ENCODE data around the gene DNAH2. TPM values are rescaled to one million over a fixed set of nuclear protein-coding genes. Genes with fewer than 3 reads are reported as not detected.

DNAH2 gene
- total and polyA plus RNA-seq, 2 of the 8 experiments (the other 6 are each of a cell fraction or from before 2014, with no cell fraction given), result 0.13 to 0.18 TPM

GRCh38 chr17:7792611-7793010 lies 75.1 kb downstream of the DNAH2 start:
- Histone ChIP-seq H3K9me3 (ENCODE audit: insufficient read depth in 2 of 2, low read depth in 1 of 2, low read length in 1 of 2) (no peaks in the 10 kb centered on the region), H3K4me1 (replicated peaks in 1 of 4; ENCODE audit: control insufficient read depth in 3 of 4, insufficient read depth in 4 of 4, low read length in 3 of 4) (peaks cover 0 to 5% (median 0%) of the 10 kb centered on the region in 4 experiments; a peak in 1 of 7 replicates), H2BK5ac (ENCODE audit: low read depth, low read length) (no peak overlapping the region), H3K18ac (ENCODE audit: extremely low read depth, low read length) (no peak overlapping the region), H3K27ac (ENCODE audit: low read depth, low read length) (no peak overlapping the region), H2BK20ac (ENCODE audit: low read length) (no peak overlapping the region), H4K5ac (ENCODE audit: insufficient read length, low read depth, low read length) (no peak overlapping the region), H4K20me1 (replicated peaks in 1 of 2; ENCODE audit: control insufficient read depth in 1 of 2, insufficient read depth in 2 of 2, low read length in 2 of 2) (no peaks in the 10 kb centered on the region), H3K14ac (ENCODE audit: insufficient read length) (no peak overlapping the region), H3K56ac (replicated peaks; ENCODE audit: insufficient read length, low read depth, low read length) (no peak overlapping the region), H3K4ac (replicated peaks; ENCODE audit: insufficient read length, low read depth, low read length) (no peak overlapping the region), H2AK5ac (ENCODE audit: low read depth, low read length) (no peak overlapping the region), H3K27me3 (replicated peaks in 1 of 4; ENCODE audit: control insufficient read depth in 3 of 4, extremely low read depth in 1 of 4, insufficient read depth in 3 of 4, low read length in 3 of 4) (peaks cover 0 to 4% (median under 1%) of the 10 kb centered on the region in 4 experiments; a peak in 2 of 7 replicates), H2BK12ac (ENCODE audit: low read depth, low read length) (no peak overlapping the region), H3K36me3 (ENCODE audit: control insufficient read depth in 2 of 4, insufficient read depth in 4 of 4, low read length in 3 of 4) (no peaks in the 10 kb centered on the region), H3K23ac (ENCODE audit: insufficient read length) (no peak overlapping the region), H3K4me3 (ENCODE audit: extremely low read depth in 1 of 4, insufficient read depth in 2 of 4, low read depth in 3 of 4, low read length in 4 of 4) (no peak overlapping the region), H3K9ac (replicated peaks in 1 of 4; ENCODE audit: extremely low read depth in 1 of 4, low read depth in 3 of 4, low read length in 3 of 4) (no peak overlapping the region), H3K23me2 (ENCODE audit: low read depth, low read length) (no peaks in the 10 kb centered on the region), H3K4me2 (ENCODE audit: insufficient read depth in 1 of 2, low read depth in 2 of 2, low read length in 2 of 2) (no peak overlapping the region), H2BK120ac (replicated peaks; ENCODE audit: low read depth, low read length) (no peak overlapping the region), H4K91ac (replicated peaks; ENCODE audit: insufficient read length, low read length) (no peak overlapping the region), H3K79me2 (ENCODE audit: control insufficient read depth in 1 of 2, insufficient read depth in 2 of 2, low read length in 2 of 2) (no peaks in the 10 kb centered on the region), H2AFZ (ENCODE audit: low read length) (no peak overlapping the region), H4K8ac (ENCODE audit: extremely low read depth, insufficient read depth, low read length) (no peak overlapping the region), H3K79me1 (ENCODE audit: low read depth, low read length) (no peaks in the 10 kb centered on the region), H2BK15ac (ENCODE audit: low read length) (no peak overlapping the region)
- DNase-seq (ENCODE audit: low read depth in 1 of 2, low spot score in 2 of 2), result no peak
- 94% methylated on average over 17 of the region's 17 CpGs; no CpG with 5 or more reads in 1 of the 2 experiments for WGBS, 2 experiments (ENCODE audit: extremely low coverage in 1 of 2, insufficient coverage in 1 of 2, insufficient read length in 1 of 2, insufficient replicate concordance in 2 of 2, low coverage in 1 of 2, low lambda C conversion rate in 2 of 2, missing lambda C conversion rate in 1 of 2)
- no peak for FAIRE-seq
- TF ChIP-seq BRCA1 (IDR thresholded peaks at IDR 0.05; ENCODE audit: low read depth, low read length) (no peak), SP2 (IDR thresholded peaks at IDR 0.05; ENCODE audit: low read length) (no peak), MAFK (IDR thresholded peaks at IDR 0.05; ENCODE audit: low read depth, low read length) (no peak), CREB1 (IDR thresholded peaks at IDR 0.05) (no peak)
- POLR2A ChIA-PET (ENCODE audit: partially characterized antibody), result no interaction called here
- CTCF ChIA-PET (ENCODE audit: partially characterized antibody), result interaction anchor here (0.6 to 1.3 kb wide), 3 partner anchors 9 to 32 kb away, joined by 3 read pairs; no protein-coding TSS in a partner anchor
